Adrenal gland (tissue), 12 donors: ENCODE results near the gene ROBO4. TPM values are rescaled to one million over a fixed set of nuclear protein-coding genes. Genes with fewer than 3 reads are reported as not detected.

Experiments
- DNase-seq, 7 donors: peaks; one replicate each; pipeline ENCODE4 v3.0.0-alpha.2; 2019 to 2020
- H3K27ac ChIP-seq, 5 donors: fragments of 200-600 bp; sonication (generic) in 4 of 5; 1 replicate in 3 of 5; 2 replicates in 2 of 5; pipeline versions ENCODE4 v1.5.1 to v1.8.0; 2016 to 2020; ENCODE audit warnings: mild to moderate bottlenecking in 1 of 5
- H3K27me3 ChIP-seq: fragments of 200-600 bp; 2 replicates; pipeline ENCODE4 v1.8.0; 2021
- H3K36me3 ChIP-seq, 2 donors: fragments of 200-600 bp; replicated peaks in 1 of 2; 1 replicate in 1 of 2; 2 replicates in 1 of 2; pipeline versions ENCODE4 v1.5.1 to v1.8.0; 2018 to 2022
- H3K4me1 ChIP-seq, 2 donors: fragments of 200-600 bp; replicated peaks in 1 of 2; 1 replicate in 1 of 2; 2 replicates in 1 of 2; pipeline versions ENCODE4 v1.5.1 to v1.8.0; 2018 to 2021
- H3K4me3 ChIP-seq, 4 donors: fragments of 200-600 bp; sonication (generic) in 3 of 4; one replicate each; pipeline ENCODE4 v1.5.1; 2016 to 2018
- H3K9me3 ChIP-seq, 3 donors: fragments of 200-600 bp; sonication (generic) in 1 of 3; replicated peaks in 1 of 3; 1 replicate in 2 of 3; 2 replicates in 1 of 3; pipeline versions ENCODE4 v1.5.1 to v1.8.0; 2016 to 2021
- POLR2A ChIP-seq, 2 donors: fragments of 450-650 bp; IDR thresholded peaks; one replicate each; pipeline ENCODE4 v1.6.1; 2017; ENCODE audit warnings: antibody characterized with exemption in 2 of 2, mild to moderate bottlenecking in 2 of 2, moderate library complexity in 1 of 2
- WGBS, 4 donors: extraction: QIAGEN DNeasy Blood & Tissue Kit in 2 of 4; methylation state at CpG; one replicate each; pipeline versions ENCODE4 v1.1.5 to v1.1.7; 2013 to 2017; 5-methylcytosine and 5-hydroxymethylcytosine counted together
- intact Hi-C, 2 donors: fragments of 100-400 bp; cut with DNase I; formaldehyde crosslinking; loops; one replicate each; pipeline versions ENCODE4 v1.14.1 to v1.15.0; 2022 to 2023
- polyA plus RNA-seq, 3 donors: library from polyadenylated mRNA; stranded (reverse); fragments of 200-250 nt in 2 of 3; fragments of 350-450 nt in 1 of 3; fragmentation: Illumina TruSeq in 1 of 3; extraction: RNeasy Lipid Tissue Mini Kit (QIAGEN cat#74804) in 1 of 3; gene quantifications; one replicate each; pipeline ENCODE4 v1.2.3, GENCODE V29; 2013 to 2014
- total RNA-seq, 9 donors: library from RNA; depleted of rRNA in 4 of 9; stranded (reverse); fragments of >200 nt in 4 of 9; fragments of 120-200 nt in 1 of 9; fragmentation: NEBNext Ultra II Directional in 1 of 9; extraction: Animal tissue kit (Norgen Biotek cat#: 25700) in 1 of 9; gene quantifications; one replicate each; pipeline versions ENCODE4 v1.1.0 to v1.2.4, GENCODE V29; 2013 to 2023
- TF ChIP-seq, protein P1 (sequence below), 6 experiments: fragments of 450-650 bp in 4 of 6; fragments of 200-600 bp in 2 of 6; sonication (generic) in 1 of 6; IDR thresholded peaks; 1 replicate in 5 of 6; 2 replicates in 1 of 6; pipeline versions ENCODE4 v1.5.1 to v1.8.0; 2016 to 2021; ENCODE audit warnings: antibody characterized with exemption in 6 of 6, mild to moderate bottlenecking in 2 of 6, moderate library complexity in 1 of 6
- donor health status: healthy with polysubstance abuse.
- donor health status: Bipolar disorder and iron deficiency.
- donor health status: DM: yes; HTN: yes; CAD: no.
- donor health status: DM: no; HTN: no; CAD: no.
- donor health status: DM: no; HTN: no; CAD: no.
- donor health status: DM: yes; HTN: yes; CAD: no.

The ROBO4 gene
- total and polyA plus RNA-seq, 12 donors = 4.6 to 40.7 (median 19.5) TPM

DNA sequence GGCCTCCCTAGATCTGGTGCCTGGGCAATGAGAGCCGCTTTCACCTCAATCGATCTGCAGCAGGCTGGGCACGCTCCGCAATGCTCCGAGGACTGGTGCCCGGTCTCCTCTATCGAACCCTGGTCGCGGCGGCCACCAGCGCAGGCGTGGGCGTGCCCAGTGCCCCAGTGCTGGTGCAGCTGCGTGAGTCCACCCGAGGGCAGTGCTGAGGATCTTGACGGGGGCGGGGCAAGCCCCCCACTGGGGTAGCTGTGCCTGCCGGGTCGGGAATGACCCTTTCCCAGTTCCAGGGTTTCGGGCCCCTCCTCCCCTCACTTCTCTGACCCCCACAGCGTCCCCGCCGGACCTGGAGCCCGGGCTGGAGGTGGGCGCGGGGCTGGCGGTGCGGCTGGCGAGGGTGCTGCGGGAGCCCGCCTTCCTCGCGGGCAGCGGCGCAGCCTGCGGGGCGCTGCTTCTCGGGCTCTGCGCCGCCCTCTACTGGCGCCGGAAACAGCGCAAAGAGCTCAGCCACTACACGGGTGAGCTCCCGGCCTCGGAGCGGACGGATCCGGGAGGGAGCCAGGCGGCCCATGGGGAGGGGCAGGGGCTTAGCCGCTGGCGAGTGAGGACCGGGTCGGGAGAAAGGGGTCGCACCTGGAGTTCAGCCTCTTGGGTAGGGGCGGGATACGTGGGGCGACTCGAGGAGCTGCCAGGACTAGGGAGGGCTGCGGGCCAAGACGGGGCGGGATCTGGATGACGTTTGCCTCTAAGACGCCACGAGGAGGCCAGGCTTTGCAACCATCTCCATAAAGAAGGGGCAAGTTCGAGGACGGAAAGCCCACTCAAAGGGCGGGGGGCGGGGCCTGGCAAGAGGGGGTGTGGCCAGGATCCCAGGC is 21.5 kb downstream of the ROBO4 start:
- peak; percentile 82 to 92 (median 87) for DNase-seq
- intact Hi-C loops = no loop called here
- Histone ChIP-seq H3K4me3 (peak overlapping the region; percentile 16 to 63 (median 44)), H3K36me3 (no peaks in the 10 kb centered on the region), H3K27me3 (peaks cover 16% of the 10 kb centered on the region), H3K27ac (peak overlapping the region; percentile 70 to 94 (median 85)), H3K4me1 (peaks cover 4 to 14% of the 10 kb centered on the region in 2 donors), H3K9me3 (no peaks in the 10 kb centered on the region)
- 0 to 3% (median 1%) methylated on average over 7 to 69 of the region's 69 CpGs for WGBS, 4 donors
- TF ChIP-seq, protein P1, sequence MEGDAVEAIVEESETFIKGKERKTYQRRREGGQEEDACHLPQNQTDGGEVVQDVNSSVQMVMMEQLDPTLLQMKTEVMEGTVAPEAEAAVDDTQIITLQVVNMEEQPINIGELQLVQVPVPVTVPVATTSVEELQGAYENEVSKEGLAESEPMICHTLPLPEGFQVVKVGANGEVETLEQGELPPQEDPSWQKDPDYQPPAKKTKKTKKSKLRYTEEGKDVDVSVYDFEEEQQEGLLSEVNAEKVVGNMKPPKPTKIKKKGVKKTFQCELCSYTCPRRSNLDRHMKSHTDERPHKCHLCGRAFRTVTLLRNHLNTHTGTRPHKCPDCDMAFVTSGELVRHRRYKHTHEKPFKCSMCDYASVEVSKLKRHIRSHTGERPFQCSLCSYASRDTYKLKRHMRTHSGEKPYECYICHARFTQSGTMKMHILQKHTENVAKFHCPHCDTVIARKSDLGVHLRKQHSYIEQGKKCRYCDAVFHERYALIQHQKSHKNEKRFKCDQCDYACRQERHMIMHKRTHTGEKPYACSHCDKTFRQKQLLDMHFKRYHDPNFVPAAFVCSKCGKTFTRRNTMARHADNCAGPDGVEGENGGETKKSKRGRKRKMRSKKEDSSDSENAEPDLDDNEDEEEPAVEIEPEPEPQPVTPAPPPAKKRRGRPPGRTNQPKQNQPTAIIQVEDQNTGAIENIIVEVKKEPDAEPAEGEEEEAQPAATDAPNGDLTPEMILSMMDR (IDR thresholded peaks at IDR 0.05) = peak; percentile 45 to 80 (median 68)
- peak in 1 of 2 donors; percentile 49 for TF ChIP-seq POLR2A (IDR thresholded peaks at IDR 0.05)

DNA sequence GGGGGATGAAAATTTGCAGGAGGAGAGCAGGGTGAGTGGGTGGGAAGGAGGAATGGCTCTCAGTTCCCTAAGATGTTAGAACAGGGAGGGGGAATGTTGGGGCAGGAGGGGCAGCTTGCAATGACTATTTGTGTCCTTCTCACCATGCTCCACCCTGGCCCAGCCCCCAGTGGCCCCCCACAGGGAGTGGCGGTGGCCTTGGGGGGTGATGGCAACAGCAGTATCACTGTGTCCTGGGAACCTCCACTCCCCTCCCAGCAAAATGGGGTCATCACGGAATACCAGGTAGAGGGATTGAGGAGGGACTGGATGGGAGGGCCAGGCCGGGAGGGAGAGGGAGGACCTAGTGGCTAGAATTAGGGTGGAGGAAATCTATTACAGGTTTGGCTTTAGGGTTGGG is 22.3 kb downstream of the ROBO4 start:
- TF ChIP-seq POLR2A (IDR thresholded peaks at IDR 0.05) = no peak
- TF ChIP-seq, protein P1 (IDR thresholded peaks at IDR 0.05) = no peak
- peak in 1 of 7 donors; percentile 40 for DNase-seq
- Histone ChIP-seq H3K36me3 (no peaks in the 10 kb centered on the region), H3K9me3 (no peaks in the 10 kb centered on the region), H3K27ac (no peak overlapping the region), H3K4me1 (peaks cover 4 to 14% of the 10 kb centered on the region in 2 donors), H3K4me3 (no peak overlapping the region), H3K27me3 (peaks cover 18% of the 10 kb centered on the region)
- intact Hi-C loops = no loop called here
- 46 to 62% (median 51%) methylated on average over 3 of the region's 3 CpGs for WGBS, 4 donors

DNA sequence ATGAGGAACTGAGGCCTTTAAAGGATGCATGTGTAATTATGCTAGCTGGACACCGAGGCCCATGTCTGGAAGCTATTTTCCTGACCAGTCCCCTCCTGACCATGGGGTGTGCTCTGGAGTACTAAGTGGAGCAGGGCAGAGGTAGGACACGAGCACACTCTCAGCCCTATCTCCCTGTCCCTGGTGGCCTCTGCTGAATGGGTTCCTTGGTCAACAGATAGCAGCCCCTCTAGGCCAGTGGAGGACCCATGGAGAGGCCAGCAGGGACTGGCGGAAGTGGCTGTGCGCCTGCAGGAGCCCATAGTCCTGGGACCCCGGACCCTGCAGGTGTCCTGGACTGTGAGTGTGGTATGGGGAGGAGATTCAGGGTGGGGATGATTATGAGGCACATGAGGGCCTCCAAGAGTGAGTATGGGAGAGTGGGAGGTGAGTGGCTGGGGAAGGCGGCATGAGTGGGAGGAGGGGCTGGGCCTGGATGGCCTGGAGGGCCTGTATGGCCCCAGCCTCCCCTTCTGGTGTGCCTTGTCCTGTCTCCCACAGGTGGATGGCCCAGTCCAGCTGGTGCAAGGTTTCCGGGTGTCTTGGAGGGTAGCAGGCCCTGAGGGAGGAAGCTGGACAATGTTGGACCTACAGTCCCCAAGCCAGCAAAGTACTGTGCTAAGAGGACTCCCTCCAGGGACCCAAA is 23.0 kb downstream of the ROBO4 start:
- WGBS, 4 donors = 94 to 99% (median 97%) methylated on average over 5 to 7 of the region's 7 CpGs
- no peaks in the 10 kb centered on the region for H3K36me3 ChIP-seq
- no peak overlapping the region for H3K27ac ChIP-seq
- no peaks in the 10 kb centered on the region for H3K9me3 ChIP-seq
- H3K27me3 ChIP-seq = peaks cover 25% of the 10 kb centered on the region
- H3K4me1 ChIP-seq = peaks cover 4 to 14% of the 10 kb centered on the region in 2 donors
- TF ChIP-seq, protein P1 (IDR thresholded peaks at IDR 0.05) = no peak
- TF ChIP-seq POLR2A (IDR thresholded peaks at IDR 0.05) = no peak
- peak in 1 of 7 donors; percentile 47 for DNase-seq
- intact Hi-C loops = no loop called here
- H3K4me3 ChIP-seq = no peak overlapping the region

DNA sequence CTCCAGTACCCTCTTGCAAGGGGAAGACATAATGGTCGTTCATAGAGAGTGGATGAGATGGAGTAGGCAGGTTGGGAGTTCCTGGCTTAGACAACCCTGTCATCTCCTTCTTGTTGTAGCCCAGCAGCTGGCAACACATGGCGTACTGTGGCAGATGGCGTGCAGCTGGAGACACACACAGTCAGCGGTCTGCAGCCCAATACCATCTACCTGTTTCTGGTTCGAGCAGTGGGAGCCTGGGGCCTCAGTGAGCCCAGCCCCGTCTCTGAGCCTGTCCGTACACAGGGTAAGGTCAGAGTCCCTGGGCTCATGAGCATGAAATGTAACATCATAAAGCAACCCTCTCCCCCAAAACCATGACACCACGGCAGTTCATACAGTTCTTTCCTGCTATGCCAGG is 23.7 kb downstream of the ROBO4 start:
- Histone ChIP-seq H3K9me3 (no peaks in the 10 kb centered on the region), H3K27ac (no peak overlapping the region), H3K4me1 (peaks cover 5 to 14% of the 10 kb centered on the region in 2 donors), H3K27me3 (peaks cover 33% of the 10 kb centered on the region), H3K36me3 (no peaks in the 10 kb centered on the region), H3K4me3 (no peak overlapping the region)
- WGBS, 4 donors = 78 to 97% (median 89%) methylated on average over 8 of the region's 8 CpGs
- no peak for TF ChIP-seq POLR2A (IDR thresholded peaks at IDR 0.05)
- TF ChIP-seq, protein P1 (IDR thresholded peaks at IDR 0.05) = no peak
- intact Hi-C loops = no loop called here
- DNase-seq = no peak
